Measurements from ENCODE around the gene WTAP.
"Not testable (repeated sequence)": the region's sequence is repeated elsewhere in the genome, so short reads cannot be mapped to it uniquely, and the experiment has no call there.

The WTAP gene

GRCh38 chr6:159726918-159727716 lies at the start of gene WTAP:
Gene WTAP (plus strand): TSS chr6:159727506. CDS start chr6:159736266, 8,760 bp downstream.
- DNase-seq (ENCODE audit: low spot score): peak; percentile 97

- DNase-seq (ENCODE audit: low spot score): no peak
These were observed 49.7 kb upstream of the WTAP start for GRCh38 chr6:159677506-159678165.

- no peak for DNase-seq (ENCODE audit: low spot score)
These were observed 48.7 kb upstream of the WTAP start for GRCh38 chr6:159678574-159678973.

GRCh38 chr6:159679091-159680077 lies 47.9 kb upstream of the WTAP start:
- DNase-seq (ENCODE audit: low spot score): peak; percentile 46

- peak; percentile 23 for DNase-seq (ENCODE audit: low spot score)
These were observed 47.2 kb upstream of the WTAP start for GRCh38 chr6:159680104-159680503.

GRCh38 chr6:159681191-159681880 lies 46.0 kb upstream of the WTAP start:
- no peak for DNase-seq (ENCODE audit: low spot score)

GRCh38 chr6:159682295-159682694 lies 45.0 kb upstream of the WTAP start:
- peak; percentile 37 for DNase-seq (ENCODE audit: low spot score)

- no peak for DNase-seq (ENCODE audit: low spot score)
These were observed 44.5 kb upstream of the WTAP start for GRCh38 chr6:159682810-159683209.

GRCh38 chr6:159684013-159684304 lies 43.3 kb upstream of the WTAP start:
- DNase-seq (ENCODE audit: low spot score): no peak

GRCh38 chr6:159686040-159686439 lies 41.3 kb upstream of the WTAP start:
- DNase-seq (ENCODE audit: low spot score): no peak

GRCh38 chr6:159686703-159687102 lies 40.6 kb upstream of the WTAP start:
- peak; percentile 20 for DNase-seq (ENCODE audit: low spot score)

GRCh38 chr6:159687341-159687740 lies 40.0 kb upstream of the WTAP start:
- DNase-seq (ENCODE audit: low spot score): no peak

- DNase-seq (ENCODE audit: low spot score): no peak
These were observed 38.9 kb upstream of the WTAP start for GRCh38 chr6:159688266-159688905.

- DNase-seq (ENCODE audit: low spot score): no peak
These were observed 38.3 kb upstream of the WTAP start for GRCh38 chr6:159689001-159689400.

GRCh38 chr6:159690135-159690534 lies 37.2 kb upstream of the WTAP start:
- DNase-seq (ENCODE audit: low spot score): not testable (repeated sequence)

GRCh38 chr6:159691133-159691962 lies 36.0 kb upstream of the WTAP start:
- peak; percentile 69 for DNase-seq (ENCODE audit: low spot score)

- DNase-seq (ENCODE audit: low spot score): no peak
These were observed 35.4 kb upstream of the WTAP start for GRCh38 chr6:159691963-159692287.

GRCh38 chr6:159692303-159693127 lies 34.8 kb upstream of the WTAP start:
- peak; percentile 63 for DNase-seq (ENCODE audit: low spot score)

- peak; percentile 81 for DNase-seq (ENCODE audit: low spot score)
These were observed 34.0 kb upstream of the WTAP start, which contains the start of gene SOD2 for GRCh38 chr6:159693128-159693893. Gene SOD2 (minus strand): TSS chr6:159693241. CDS start chr6:159693167, 74 bp downstream.

Data from activated CD4-positive, alpha-beta T cell treated with anti-CD3 and anti-CD28 coated beads, Interleukin-2, Interleukin-4, amounts not matched to agents 100 ng/mL and 50 ng/mL, durations not matched to agents 16 hours and 8 hours (primary cell).